ENCODE results near the gene HOXB2. TPM values are rescaled to one million over a fixed set of nuclear protein-coding genes. Genes with fewer than 3 reads are reported as not detected.

HOXB2 gene
- polyA plus RNA-seq, 4 donors = 42.3 to 63.0 (median 53.9) TPM

DNA sequence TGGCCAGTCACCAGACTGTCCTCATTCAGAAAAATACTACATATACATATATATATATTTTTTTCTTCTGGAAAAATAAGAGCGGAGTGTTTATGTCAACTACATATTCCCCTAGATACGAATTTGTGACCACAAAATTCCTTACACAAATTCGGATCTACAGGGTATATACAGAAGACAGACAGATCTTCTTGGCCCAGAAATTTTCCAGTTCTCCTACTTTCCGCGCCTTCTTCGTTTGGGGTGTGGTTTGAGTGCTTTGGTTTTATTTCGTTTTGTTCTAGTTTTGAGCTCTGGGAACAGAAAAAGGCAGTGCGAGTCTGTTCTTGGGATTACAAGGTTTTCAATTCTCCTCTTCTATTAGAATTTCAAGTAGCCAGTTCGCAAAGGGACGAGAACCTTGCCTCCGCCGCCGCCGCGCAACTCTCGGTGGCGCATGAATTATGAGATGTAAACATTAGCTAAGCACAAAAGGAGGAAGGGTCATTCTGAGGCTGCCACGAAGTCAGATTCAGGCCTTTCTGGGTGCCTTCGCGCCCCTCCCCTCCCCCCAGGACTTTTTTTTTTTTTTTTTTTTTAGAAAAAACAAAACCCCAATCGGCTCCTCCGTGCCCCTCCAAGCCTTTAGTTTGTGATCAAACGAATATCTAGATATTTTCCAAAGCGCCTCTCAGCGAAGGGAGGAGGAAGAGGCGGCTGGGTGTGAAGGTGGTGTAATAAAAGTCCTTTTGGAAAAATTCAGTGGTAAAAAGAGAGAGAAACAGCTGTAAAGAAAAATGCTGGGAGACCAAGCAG lies 35.0 kb upstream of the HOXB2 start:
- no peak for DNase-seq (ENCODE audit: low read depth in 4 of 4, low spot score in 2 of 4)

DNA sequence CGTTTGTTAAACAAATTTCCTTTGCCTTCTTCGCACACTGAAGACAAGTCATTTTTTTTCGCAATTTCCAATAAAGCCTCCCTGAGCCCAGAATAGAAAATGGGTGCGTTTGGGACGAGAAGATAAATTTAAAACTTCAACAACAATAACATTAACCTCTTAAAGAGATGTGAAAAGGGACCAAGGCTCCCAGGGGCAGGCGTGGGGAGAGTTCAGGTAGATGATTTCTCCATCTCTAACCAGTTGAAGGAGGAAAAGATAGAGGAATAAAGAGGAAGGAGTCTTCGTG lies 34.5 kb upstream of the HOXB2 start:
- DNase-seq (ENCODE audit: low read depth in 4 of 4, low spot score in 2 of 4) = no peak

DNA sequence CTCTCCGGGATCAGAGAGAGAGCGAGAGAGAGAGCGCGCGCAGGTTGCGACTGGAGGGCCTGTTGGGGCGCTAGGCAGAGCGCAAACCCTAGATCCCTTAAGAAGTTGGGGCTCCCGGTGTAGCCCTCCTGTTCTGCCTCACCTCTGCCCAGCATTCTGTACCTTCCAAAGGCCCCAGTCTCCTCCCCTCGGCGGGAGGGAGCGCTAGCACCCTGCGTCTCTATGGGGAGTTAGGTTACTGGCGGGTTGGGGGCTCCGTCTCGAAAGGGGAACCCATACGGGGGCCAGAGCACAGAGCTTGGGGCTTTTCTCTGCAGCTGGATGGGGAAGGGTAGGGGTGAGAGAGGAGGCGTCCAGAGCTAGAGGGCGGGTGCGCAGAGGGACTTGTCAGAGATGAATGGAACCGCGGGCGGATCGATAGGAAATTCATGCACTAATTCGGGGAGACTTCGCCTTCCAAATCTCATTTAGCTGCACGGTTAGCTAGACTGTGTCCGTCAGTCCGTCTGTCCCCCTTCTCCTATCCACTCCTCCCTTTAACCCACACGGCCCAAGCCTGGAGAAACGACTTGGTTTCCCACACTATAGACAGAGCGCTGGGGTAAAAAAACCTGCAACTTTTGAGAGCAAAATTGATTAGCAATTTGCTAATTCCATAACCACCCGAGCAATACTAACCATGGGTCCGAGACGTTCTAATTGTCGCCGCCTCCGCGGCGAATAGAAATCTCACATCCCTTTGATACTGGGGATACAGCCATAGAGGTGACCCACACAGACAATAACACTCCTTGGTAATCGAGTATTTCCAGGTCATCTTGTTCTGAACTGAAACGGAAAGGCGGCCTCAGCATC lies 33.9 kb upstream of the HOXB2 start:
- no peak for DNase-seq (ENCODE audit: low read depth in 4 of 4, low spot score in 2 of 4)

DNA sequence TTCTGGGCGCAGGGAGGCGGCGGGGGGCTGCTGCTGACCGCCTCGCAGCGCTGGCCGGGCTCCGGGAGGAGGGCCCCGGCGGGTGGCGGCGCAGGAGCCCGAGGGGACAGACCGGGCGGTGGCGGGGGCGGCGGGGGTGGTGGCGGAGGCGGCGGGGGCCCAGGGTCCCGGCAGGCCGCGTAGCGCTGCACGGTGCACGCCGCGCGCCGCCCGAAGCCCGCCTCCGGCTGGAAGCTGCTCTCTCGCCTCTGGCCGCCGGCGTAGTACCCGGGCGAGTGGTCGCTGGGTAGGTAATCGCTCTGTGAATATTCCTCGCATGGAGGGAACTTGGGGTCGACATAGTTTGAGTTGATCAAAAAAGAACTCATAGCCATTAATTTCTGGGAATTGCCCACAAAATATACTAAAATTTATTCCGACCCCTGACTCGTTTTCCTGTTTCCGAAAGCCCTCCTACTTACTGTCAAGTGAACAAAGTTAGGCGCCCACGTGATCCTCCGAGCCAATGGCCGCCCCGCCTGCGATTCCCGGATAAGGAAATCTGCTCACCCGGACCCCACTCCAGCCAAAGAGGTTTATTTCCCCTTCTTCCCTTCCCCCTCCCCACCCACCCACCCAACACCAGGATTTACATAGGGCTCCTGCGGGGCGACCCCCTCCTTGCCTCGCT lies 33.2 kb upstream of the HOXB2 start, which contains the start of gene HOXB4:
HOXB4 (minus strand) TSS at position 405 of the 670 bp plus-strand sequence; CDS start at position 374, 31 bp downstream.
- DNase-seq (ENCODE audit: low read depth in 4 of 4, low spot score in 2 of 4) = no peak

DNA sequence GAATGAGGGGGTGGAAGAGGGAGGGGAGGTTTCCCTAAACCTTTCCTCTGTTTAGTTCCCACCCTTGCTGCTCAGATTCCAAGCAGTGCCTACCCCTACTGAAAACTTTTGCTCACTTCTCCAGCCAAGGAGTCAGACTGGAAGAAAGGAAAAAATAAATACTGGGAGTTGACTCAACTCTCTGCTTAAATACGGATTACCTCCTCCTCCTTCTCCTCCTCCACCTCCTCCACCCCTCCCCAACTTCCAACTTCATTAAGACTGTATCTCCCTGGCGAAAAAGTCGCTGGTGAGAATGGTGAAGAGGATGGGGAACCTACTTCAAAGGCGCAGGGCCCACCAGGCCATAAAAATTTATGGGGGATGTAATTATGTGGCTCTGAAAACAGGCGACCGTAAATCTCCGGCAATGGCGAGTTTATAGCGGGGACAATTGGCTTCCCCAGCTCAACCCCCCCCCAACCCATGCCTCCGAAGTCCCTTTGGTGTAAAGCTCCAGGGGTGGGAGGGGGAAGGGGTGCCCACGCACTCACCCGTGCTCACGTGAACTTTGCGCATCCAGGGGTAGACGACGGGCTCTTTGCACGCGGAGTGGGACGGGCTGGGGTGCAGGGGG lies 32.5 kb upstream of the HOXB2 start:
- peak in 2 of 4 donors; percentile 92 to 95 for DNase-seq (ENCODE audit: low read depth in 4 of 4, low spot score in 2 of 4)

DNA sequence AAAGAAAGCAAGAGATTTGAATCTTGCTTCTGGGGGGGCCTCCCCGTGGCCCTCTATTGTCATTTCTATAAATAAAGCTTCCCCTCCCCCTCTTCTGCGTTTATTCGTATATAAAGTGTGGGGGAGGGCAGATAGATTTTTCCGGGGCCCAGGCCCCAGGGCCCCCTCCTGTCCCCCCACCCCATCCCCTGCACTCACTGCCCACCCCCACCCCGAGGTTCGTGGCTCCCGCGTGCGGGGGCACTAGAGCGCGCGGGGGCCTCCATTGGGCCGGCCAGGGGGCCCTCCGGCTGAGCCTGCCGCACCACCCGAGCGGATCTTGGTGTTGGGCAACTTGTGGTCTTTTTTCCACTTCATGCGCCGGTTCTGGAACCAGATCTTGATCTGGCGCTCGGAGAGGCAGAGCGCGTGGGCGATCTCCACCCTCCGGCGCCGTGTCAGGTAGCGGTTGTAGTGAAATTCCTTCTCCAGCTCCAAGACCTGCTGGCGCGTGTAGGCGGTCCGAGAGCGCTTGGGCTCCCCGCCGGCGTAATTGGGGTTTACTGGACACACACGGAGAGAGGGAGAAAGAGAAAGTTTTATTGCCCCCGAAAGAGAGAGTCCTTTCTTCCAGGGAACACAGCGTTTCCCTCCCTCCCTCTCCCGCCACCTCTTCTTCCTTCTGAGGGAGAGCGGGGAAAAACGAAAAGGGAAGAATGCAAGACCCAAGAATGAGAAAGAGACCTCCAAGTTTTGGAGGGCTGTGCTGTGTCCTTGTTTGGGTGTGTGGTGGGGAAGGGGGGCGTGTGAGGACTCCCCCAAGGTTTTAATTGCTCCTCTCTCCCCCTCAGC lies 31.8 kb upstream of the HOXB2 start:
- no peak for DNase-seq (ENCODE audit: low read depth in 4 of 4, low spot score in 2 of 4)

DNA sequence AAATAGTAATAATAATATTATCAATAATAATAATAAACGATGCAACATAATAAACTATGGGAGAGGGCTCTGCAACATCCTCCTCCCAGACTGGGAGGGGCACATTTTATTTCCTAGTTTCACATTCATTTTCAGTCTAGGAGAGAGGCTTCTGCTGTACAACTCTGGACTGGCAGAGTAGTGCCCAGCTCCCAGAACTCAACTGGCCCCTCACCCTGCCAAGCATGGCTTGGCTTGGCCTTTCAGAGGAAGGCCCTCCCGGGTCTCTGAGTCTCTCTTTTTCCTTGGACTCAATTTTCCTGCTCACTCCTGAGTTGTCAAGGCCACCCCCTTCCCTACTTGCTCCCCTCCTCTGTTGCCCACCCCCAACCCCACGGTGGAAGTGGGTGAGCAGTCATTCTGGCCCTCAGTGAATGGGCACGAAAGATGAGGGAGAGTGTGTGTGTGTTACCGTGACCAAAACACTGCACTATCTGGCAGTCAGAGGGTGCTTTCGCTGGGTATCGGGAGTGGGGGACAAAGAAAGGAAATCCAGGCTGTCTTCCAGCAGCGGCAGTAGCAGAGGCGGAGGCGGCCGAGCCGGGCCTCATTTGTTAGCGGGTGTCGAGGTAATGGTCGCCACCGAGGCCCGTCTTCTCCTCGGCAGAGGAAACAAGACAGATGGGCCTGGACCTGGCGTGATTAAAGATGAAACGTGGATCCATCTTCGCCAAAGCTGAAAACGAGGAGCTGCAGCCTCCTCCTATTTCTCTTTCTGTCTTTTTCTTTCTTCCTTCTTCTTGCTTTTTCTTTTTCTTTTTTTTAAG lies 31.0 kb upstream of the HOXB2 start:
- no peak for DNase-seq (ENCODE audit: low read depth in 4 of 4, low spot score in 2 of 4)

DNA sequence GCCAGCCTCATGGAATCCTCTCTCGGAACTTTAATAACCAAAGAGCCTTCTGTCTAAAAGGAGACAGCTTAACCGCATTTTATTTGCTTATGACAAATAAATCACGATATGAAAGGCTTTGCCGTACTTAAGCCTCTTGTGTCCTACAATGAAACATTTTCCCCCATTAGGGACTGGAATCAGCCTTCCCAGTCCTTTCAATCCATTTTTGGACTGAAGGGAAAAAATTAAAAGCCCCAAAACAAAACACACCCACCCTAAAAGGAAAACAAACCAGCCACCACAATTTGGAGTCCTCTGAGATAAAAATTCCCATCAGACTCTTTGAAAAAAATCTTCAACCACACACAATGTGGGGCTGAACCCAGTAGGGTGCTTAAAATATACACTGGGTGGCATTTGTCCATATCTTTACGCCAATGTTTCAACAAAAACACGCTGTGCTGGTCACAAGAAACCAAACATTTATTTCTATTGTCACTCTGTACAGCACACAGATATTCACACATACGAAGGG lies 30.2 kb upstream of the HOXB2 start:
- DNase-seq (ENCODE audit: low read depth in 4 of 4, low spot score in 2 of 4) = no peak

DNA sequence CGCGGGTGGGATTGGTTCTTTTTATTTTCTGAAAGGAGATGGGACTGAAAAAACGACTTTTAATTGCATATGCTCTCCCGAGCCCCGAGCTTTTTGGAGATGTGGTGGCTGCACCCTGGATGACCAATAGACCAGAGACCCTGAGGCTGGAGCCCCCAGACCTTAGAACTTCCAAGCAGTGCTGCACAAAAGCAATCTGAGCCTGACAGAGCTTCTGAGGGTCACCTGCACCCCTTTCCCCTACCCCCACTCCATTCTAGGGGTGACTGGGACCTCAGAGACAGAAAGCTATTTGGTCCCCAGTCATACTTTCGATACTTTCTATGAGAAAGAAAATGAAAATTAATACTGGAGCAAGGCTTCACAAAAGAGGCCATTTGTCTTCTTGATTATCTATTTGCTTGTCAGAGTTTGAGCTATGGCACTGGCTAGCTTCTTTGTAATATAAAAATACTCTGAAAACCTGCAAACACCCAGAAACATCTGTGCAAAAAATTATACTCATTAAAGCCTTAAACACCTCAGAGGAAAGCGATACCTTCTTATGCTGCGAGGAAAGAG lies 29.7 kb upstream of the HOXB2 start:
- no peak for DNase-seq (ENCODE audit: low read depth in 4 of 4, low spot score in 2 of 4)

DNA sequence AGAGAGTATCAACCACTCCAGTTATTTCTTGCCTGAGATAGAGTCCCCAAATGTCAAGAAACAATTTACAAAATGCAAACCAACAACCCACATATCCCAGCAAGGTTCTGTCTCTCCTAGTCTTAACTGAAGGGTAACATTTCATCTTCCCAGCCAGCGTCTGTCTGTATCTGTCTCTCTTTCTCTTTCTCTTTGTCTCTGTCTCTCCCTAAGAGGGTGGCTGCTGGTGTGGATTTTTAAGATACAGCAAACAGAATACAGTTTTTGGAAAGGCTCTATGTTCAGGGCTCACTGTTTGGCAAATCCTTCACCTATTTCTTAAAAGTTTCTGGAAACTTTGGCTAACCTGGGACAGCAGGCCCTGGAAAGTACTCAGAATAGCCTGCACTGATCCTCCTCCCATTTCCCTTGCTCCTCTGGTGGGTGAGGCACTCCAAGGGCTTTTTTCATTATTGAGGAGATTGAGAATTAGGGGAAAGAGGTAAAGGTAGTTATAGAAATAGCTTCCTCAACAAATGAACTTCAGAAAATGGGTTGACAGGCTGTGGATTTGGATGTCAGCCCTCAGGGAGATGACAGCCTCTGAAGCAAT lies 27.0 kb upstream of the HOXB2 start:
- DNase-seq (ENCODE audit: low read depth in 4 of 4, low spot score in 2 of 4) = no peak

DNA sequence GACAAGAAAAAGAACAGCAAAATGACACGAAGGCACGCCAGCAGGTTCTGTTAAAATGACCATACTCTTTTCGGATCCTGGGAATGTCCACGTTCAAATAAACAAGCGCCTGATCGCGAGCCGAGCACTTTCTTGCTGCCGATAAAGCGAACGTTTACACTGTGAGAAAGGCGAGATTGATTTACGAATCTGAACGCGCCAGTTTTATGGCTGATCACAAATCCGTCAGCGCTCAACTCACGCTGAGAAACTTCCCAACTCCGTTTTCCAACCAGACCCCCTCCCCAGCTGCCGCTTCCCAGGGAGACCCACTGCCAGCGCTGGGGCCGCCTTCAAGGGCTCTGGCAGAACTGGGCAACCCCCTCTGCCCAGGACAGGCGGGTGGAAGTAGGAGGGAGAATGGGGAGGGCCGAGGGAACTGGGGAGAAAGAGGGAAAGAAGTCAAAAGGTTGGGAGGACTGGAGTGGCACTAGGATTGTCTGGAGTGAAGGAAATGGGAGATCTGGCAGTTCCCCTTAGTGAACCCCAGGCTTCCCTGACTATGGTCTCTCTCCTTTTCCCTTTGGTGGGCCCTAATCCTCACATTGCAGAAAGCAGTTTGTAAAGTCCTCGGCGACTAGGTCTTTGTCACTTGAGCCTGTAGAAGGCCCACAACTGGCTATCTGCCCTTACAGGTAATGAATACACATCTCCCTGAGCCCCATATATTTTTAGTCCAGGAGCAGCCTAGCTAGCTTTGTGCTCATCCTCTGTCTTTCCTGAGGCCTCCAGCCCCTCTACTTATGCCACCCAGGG lies 26.3 kb upstream of the HOXB2 start:
- DNase-seq (ENCODE audit: low read depth in 4 of 4, low spot score in 2 of 4) = no peak

DNA sequence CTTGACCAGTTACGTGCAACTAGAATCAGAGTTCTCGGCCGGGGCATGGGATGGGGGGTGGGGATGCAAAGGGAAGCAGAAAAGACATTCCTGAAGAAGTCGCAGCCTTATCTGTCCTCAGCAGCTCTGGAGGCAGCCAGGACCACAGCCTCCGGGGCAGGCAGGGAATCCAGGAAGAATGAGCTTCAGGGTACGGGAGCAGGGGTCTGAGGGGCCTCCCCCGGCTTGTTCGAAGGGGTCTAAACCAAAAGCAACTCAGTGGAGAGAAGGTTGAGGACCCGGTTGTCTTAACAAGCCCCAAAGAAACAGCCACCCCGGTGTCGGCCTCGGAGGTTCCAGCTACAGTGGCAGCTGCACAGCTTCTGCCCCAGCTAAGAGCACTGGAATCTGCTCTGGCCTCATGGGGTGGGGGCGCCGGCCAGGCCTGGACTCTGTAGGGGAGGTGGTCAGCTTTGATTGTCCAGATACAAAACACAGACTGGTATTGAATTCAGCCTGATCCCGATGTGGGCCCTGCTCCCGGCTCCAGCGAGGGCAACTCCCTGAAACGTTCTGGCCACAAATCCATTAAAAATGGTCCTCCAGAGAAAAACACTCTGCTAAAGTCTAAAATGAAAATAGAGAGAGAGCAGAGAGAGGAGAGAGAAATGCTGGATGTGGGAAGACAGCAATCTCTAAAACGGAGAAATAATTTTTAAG lies 25.6 kb upstream of the HOXB2 start:
- DNase-seq (ENCODE audit: low read depth in 4 of 4, low spot score in 2 of 4) = no peak

DNA sequence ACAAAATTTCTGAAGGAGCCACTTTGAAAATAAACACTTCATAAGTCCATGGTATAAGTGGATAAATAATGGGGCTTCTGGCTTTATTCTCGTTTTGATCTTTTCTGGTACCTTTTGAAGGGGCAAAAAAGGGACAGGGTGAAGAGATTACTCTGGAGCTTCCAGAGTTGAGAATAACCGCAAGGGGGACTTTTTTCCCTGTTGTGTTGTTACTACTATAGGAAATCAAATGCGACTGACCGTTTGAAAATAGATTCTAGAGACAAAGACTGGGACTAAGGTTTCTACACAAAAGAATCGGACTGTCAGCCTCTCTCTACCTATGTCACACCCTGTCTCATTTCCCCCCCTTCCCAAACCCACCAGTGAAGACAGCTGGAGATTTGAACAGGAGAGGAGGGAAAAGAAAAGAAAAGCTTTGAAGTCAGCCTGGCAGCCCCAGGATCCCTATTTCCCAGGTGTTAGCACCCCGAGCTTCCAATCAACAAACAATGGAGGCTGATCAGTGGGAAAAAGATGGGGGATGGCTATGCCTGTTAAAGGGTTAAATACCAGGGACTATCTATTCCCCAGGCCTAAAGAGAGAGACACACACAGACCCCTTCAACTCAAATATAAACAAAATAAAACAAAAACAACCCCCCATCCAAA lies 24.9 kb upstream of the HOXB2 start:
- DNase-seq (ENCODE audit: low read depth in 4 of 4, low spot score in 2 of 4) = no peak

DNA sequence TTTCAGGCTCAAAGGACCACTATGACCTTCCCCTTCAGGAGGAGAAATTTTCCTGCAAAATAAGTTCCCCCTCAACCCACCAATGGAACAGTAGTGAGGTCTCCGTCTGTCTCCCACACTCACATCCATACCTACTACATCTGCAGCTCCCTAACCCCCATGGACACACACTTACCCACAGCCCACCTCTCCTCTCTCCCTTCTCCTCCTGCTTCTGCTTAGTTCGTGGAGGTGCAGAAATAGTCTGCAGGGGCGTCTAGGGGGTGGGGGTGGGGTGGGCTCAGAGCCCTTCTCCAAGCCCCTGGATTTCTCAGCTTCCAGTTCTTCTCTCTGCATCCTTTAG lies 24.3 kb upstream of the HOXB2 start:
- DNase-seq (ENCODE audit: low read depth in 4 of 4, low spot score in 2 of 4) = no peak

DNA sequence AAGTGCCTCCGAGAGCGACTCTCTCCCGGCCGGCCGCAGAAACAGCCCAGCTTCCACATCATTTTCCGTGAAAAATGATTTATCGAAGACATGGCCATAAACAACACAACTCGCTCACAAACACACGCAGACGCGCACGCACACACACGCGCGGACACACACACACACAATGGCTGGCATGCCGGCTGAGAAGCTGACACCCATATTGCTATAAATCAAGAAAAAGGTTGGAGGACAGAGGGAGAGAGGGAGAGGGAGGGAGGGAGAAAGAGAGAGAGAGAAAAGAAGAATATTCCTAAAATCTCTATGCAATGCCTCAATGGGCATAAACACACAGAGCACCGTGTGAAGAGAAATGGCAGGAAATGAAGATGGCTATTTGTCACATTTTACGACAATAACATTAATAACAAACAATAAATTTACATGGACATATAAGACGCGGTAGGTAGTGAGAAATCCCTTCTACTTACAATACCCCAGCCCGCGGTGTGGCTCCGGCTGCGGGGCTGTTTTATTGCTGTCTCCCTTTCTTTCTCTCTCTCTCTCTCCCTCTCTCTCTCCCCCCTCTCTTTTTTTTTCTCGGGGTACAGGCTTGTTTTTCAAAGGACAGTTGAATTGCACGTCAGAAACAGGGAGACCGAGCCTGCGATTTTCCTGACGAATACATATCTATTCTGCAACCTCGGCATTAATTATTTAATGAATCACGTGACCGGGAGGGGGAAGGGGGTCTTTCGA lies 23.8 kb upstream of the HOXB2 start:
- no peak for DNase-seq (ENCODE audit: low read depth in 4 of 4, low spot score in 2 of 4)
